Activated CD8-positive, alpha-beta memory T cell treated with anti-CD3 and anti-CD28 coated beads for 48 hours (primary cell): ENCODE data around the gene GTF2A1.

Experiments
- DNase-seq, 3 experiments: peaks; one replicate each; pipeline ENCODE4 v3.0.0-alpha.2; 2020; ENCODE audit warnings: low read depth in 2 of 3, low spot score in 2 of 3

The GTF2A1 gene

DNA sequence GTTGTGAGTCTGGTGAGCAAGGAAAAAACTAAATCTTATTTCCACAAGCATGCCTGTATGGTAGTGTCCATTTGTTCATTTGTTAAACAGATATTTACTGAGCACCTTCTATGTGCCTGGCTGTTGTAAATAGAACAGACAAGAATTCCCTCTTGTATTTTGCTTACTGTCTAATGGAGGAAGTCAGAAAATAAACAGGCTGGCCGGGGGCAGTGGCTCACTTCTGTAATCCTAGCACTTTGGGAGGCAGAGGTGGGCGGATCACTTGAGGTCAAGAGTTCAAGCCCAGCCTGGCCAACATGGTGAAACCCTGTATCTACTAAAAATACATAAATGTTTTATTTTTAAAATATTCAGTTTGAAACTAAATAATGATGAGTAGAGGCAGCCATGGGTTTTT is 79.3 kb downstream of the GTF2A1 start:
- no peak for DNase-seq

DNA sequence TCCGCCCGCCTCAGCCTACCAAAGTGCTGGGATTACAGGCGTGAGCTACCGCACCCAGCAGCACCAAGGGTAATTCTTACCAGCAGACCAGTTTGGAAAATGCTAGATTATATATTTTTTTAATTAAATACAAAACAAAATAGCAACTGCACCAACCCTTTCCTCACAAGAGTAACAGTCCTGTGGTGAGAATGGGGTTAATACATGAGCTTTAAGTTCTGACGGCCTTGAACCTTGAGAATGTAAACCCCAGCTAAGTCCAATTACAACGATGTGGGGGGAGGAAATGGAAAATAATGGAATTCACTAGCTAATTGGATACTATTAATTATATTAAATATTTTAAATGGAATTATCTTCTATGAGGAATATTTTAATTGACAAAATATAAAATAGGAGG is 82.3 kb downstream of the GTF2A1 start:
- no peak for DNase-seq

DNA sequence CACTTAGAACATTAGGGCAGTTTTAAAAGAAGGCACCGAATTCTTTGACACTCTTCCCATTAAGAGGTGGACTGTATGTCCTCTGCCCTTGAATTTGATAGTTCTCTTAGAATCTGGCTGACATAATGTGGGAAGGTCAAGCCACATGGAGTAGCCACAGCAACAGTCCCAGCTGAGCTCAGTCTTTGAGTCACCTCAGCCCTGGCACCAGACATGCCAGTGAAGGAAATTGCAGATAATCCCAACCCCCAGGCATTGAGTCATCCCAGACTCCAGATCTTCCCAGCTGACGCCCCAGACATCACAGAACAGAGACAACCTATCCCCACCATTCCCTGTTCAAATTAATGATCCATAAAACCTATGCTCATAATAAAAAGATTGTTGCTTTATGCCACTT is 83.4 kb downstream of the GTF2A1 start:
- DNase-seq = no peak

DNA sequence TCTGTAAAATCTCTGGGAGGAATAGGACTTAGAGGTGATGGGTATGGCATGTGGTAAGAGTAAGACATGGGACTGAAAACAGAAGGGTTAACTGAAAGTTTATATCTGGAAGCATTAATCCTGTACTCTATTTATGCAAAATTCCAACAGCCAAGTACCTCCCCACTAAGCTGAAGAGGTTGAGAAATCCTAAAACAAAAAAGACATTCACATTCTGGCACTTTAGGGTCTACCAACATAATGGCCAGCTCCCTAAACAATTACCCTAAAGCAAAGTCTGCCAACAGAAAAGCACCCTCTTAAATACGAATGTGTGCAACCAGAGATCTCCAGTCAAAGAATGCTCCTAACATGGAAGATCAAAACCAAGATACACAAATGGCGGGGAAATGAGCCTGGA is 87.4 kb downstream of the GTF2A1 start:
- DNase-seq = no peak

DNA sequence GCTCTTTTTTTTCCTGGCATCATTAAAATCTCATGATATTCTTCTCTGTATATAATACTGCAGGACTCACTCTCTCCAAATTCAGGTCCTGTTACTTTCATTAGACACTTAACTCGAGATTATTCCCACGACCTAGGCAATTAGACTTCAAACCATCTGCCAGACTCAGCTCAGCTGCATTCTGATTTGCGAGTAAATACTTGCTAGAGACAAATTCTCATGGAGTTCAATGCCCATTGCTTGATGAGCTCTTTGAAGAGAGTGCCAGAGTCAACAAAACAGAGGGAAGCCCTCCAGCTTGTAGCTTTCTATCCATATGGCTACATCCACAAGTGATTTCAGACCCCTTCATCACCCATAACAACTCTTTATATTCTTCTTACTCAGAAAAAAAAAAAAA is 88.3 kb downstream of the GTF2A1 start:
- DNase-seq = no peak

DNA sequence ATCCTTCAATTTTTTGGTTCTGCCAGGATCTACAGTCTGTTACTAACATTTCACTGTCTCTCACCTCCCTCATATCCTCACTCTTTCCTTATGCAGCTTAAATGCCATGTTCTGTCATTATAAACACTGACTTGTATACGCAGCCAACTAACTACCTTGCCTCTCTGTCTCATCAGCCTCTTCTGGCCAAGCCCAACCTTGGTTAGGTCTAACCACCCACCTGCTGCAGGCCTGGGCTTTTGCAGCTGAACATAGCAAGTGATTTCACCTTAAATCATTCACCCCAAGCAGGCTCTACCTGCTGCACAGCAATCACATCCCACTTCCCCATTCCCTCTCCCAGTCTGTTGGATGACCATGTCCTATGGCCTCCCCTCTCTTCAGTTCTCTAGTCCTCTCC is 91.5 kb downstream of the GTF2A1 start:
- no peak for DNase-seq

DNA sequence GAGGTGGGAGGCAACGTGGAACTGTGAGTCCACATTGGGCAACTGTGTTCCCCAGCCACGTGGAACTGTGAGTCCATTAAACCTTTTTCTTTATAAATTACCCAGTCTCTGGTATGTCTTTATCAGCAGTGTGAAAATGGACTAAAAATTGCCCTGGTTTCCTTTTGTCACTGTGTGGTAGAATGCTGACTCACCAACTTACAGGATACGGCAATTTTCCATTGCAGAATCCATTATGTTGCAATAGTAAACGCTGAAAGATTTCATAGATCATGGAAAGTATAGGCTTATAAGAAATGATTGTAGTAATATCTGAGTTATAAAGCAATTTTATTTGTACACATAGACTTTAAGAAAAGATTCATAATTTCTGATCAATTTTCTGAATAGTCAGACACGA is 93.0 kb downstream of the GTF2A1 start:
- DNase-seq = no peak

DNA sequence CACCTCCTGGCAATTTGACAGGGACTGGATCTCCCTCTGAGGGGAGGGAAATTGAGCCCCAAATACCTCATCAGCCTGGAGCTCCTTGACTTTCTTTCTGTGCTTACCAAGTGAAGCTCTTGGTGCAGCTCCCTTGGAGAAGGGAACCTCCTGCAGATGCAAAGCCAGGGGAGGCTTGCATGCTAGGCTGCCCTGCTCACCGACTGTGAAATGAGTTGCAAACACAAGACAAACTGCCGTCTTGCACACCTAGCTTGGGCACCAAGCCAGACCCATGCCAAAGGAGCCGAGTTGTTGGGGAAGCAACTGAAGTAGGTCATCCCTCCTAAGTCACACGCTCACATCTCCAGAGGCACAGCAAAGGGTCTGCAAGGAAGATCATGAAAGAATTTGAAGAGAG is 95.2 kb downstream of the GTF2A1 start:
- DNase-seq = no peak
